Activated CD8-positive, alpha-beta T cell treated with anti-CD3 and anti-CD28 coated beads, Interleukin-2, amount 10 ng/mL, durations not matched to agents 7 days and 5 days (primary cell): ENCODE data around the gene FNBP1. TPM values are rescaled to one million over a fixed set of nuclear protein-coding genes. Genes with fewer than 3 reads are reported as not detected.
"Not testable (repeated sequence)": the region's sequence is repeated elsewhere in the genome, so short reads cannot be mapped to it uniquely, and the experiment has no call there.

ENCODE experiments used
- ATAC-seq: fragments of 150-1000 bp; cut with Tn5 transposase; one replicate; pipeline ENCODE4 v1.10.0; 2021; ENCODE audit warnings: moderate library complexity
- CTCF ChIA-PET: fragments of 350-600 bp; sonication (Branson Sonifier 250); formaldehyde crosslinking; loops from one replicate; lab custom pipeline; 2021; ENCODE audit warnings: antibody characterized with exemption; lab: Charles Lee
- POLR2A ChIA-PET: fragments of 350-600 bp; sonication (Branson Sonifier 250); formaldehyde crosslinking; loops from one replicate; lab custom pipeline; 2021; ENCODE audit warnings: antibody characterized with exemption; lab: Charles Lee
- DNase-seq: peaks from one replicate; pipeline ENCODE4 v3.0.0-alpha.2; 2020
- H3K27ac Mint-ChIP-seq: one replicate; pipeline ENCODE4 v1.8.0; 2021; ENCODE audit warnings: mild to moderate bottlenecking, mixed read lengths
- H3K27me3 Mint-ChIP-seq: one replicate; pipeline ENCODE4 v1.8.0; 2021; ENCODE audit warnings: low read depth, mixed read lengths
- H3K36me3 Mint-ChIP-seq: one replicate; pipeline ENCODE4 v1.8.0; 2021; ENCODE audit warnings: low read depth, mixed read lengths
- H3K4me1 Mint-ChIP-seq: one replicate; pipeline ENCODE4 v1.8.0; 2021; ENCODE audit warnings: low read depth, mixed read lengths
- H3K4me3 Mint-ChIP-seq: one replicate; pipeline ENCODE4 v1.8.0; 2021; ENCODE audit warnings: mild to moderate bottlenecking, mixed read lengths
- H3K9me3 Mint-ChIP-seq: one replicate; pipeline ENCODE4 v1.8.0; 2022; ENCODE audit warnings: mixed read lengths; ENCODE audit not compliant: insufficient read depth
- total RNA-seq, 2 experiments: library from RNA; stranded (reverse); gene quantifications; one replicate each; pipeline ENCODE4 v1.2.3, GENCODE V29; 2021

FNBP1 gene
- total RNA-seq, 2 experiments from 2014 or later = 173 to 176 TPM

DNA sequence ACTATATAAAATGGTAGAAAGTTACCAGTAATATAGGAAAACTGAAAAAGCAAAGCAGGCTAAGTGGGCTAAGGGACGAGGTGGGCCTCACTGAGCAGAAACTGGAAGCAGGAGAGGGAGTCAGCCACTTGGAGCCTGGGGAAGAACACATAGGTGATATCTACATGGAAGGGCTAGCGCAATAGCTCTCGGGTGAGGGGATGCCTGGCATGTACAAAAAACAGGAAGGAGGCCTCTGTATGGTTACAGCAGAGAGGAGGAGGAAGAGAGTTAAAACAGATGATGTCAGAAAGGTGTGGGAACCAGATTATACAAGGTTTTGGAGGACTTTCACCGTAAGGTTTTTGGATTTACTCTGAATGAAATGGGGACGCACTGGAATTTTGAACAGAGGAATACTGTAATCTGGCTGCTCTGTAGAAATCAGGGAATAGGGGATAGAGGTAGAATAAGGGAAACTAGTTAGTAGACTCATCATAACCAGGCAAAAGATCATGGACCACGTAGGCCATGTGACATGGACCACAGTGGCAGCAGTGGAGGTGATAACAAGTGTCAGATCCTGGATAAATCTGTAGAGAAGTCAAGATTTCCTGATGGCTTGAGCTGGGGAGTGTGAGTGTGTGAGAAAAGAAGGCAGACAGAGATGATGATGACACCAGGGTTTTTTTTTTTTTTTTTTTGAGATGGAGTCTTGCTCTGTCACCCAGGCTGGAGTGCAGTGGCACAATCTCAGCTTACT, 52.5 kb downstream of the FNBP1 start:
- Mint-ChIP-seq H3K9me3 (no peaks in the 10 kb centered on the region), H3K36me3 (peaks cover 53% of the 10 kb centered on the region), H3K4me3 (peak overlapping the region; percentile 2), H3K4me1 (peaks cover 62% of the 10 kb centered on the region), H3K27me3 (no peaks in the 10 kb centered on the region), H3K27ac (peak overlapping the region; percentile 82)
- peak; percentile 66 for ATAC-seq
- CTCF ChIA-PET = interaction anchor here (0.6 to 1.9 kb wide), 5 partner anchors 18 to 105 kb away, joined by 3 to 7 read pairs (median 3); no protein-coding TSS in a partner anchor
- POLR2A ChIA-PET = interaction anchor here (0.6 to 0.9 kb wide), 3 partner anchors 16 to 38 kb away, joined by 3 read pairs; no protein-coding TSS in a partner anchor
- no peak for DNase-seq

DNA sequence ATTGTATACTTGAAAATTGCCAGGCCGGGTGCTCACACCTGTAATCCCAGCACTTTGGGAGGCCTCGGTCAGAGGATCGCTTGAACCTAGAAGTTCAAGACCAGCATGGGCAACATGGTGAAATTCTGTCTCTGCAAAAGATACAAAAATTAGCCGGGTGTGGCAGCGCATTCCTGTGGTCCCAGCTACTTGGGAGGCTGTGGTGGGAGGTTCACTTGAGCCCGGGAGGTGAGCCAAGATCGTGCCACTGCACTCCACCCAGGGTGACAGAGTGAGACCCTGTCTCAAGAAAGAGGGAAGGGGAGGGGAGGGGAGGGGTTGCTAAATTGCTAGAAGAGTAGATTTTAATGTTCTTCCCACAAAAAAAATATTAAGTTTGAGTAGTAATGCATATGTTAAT, 53.2 kb downstream of the FNBP1 start:
- ATAC-seq (no peak), DNase-seq (no peak)
- Mint-ChIP-seq H3K36me3 (peaks cover 54% of the 10 kb centered on the region), H3K9me3 (no peaks in the 10 kb centered on the region), H3K27me3 (no peaks in the 10 kb centered on the region), H3K4me1 (peaks cover 62% of the 10 kb centered on the region), H3K4me3 (no peak overlapping the region), H3K27ac (peak overlapping the region; percentile 25)
- CTCF ChIA-PET = interaction anchor here (0.6 kb wide), 1 partner anchor 20 kb away, joined by 3 read pairs; no protein-coding TSS in a partner anchor
- POLR2A ChIA-PET = no interaction called here

DNA sequence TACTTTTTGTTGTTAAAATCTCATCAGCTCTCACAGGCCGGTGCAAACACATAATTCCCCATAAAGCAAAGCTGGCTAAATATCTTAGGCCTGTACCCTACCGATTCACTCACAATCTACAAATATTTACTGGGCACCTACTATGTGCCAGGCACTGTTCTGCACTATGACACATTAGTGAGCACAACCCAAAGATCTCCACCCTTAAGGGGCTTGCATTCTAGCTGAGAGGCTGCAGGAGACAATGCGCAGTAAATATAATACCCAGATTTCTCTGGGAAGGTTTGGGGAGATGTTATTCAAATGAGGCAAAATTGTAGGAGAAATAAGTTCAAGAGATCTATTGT, 53.7 kb downstream of the FNBP1 start:
- Mint-ChIP-seq H3K4me3 (no peak overlapping the region), H3K36me3 (peaks cover 56% of the 10 kb centered on the region), H3K27ac (peak overlapping the region; percentile 25), H3K4me1 (peaks cover 63% of the 10 kb centered on the region), H3K27me3 (no peaks in the 10 kb centered on the region), H3K9me3 (no peaks in the 10 kb centered on the region)
- no peak for ATAC-seq
- ChIA-PET CTCF (interaction anchor here (1.0 kb wide), 1 partner anchor 15 kb away, joined by 3 read pairs; no protein-coding TSS in a partner anchor), POLR2A (no interaction called here)
- no peak for DNase-seq

DNA sequence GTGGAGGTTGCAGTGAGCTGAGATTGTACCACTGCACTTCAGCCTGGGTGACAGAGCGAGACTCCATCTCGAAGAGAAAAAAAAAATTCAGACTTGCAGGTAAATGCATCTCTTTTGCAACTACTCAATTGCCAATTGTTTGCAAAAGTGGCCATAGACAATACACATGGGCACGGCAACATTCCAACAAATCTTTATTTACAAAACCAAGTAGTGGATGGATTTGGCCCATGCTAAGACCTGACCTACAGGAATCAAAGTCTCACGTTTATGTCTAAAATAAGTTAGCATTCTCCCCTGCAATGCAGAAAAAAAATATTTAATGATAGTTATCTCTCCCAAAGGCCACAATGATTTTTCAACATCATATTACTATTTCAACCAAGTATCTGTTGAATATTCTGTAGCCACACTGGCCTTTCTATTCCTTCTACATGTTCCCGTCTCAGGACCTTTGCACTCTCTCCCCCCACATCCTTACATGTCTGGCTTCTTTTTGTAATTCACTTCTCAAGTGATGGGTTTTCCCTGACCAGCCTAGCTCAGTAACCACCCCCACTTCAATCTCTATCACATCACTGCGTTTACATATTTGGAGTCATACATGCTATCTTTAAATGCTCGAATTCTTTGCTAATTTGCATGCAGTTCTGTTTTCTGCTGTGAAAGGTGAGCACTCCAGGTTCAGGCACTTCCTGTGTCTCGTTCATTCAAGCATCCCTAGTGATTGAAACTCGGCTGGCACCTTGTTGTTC, 54.2 kb downstream of the FNBP1 start:
- CTCF ChIA-PET = interaction anchor here (1.0 to 1.4 kb wide), 2 partner anchors 16 to 51 kb away, joined by 3 read pairs; no protein-coding TSS in a partner anchor
- DNase-seq = no peak
- Mint-ChIP-seq H3K4me1 (peaks cover 64% of the 10 kb centered on the region), H3K4me3 (no peak overlapping the region), H3K9me3 (no peaks in the 10 kb centered on the region), H3K27ac (peak overlapping the region; percentile 25), H3K27me3 (no peaks in the 10 kb centered on the region), H3K36me3 (peaks cover 55% of the 10 kb centered on the region)
- POLR2A ChIA-PET = interaction anchor here (0.7 to 1.2 kb wide), 2 partner anchors 38 to 42 kb away, joined by 3 read pairs; no protein-coding TSS in a partner anchor
- peak; percentile 27 for ATAC-seq

DNA sequence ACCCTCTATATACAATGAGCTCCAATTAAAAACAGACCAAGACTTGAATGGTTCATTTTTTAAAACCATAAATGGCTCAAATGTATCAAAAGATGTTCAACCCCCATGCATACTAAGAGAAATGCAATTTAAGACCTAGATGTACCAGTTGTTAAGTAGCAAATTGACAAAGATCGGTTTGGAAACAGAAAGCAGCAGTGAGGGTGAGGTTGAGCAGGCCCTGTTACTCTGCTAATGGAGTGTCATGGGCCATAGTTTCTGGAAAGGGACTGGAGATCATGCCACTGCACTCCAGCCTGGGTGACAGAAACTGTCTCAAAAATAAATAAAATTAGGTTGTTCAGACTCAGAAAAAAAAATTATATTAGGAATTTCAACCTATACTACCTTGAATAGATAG, 55.0 kb downstream of the FNBP1 start:
- ChIA-PET POLR2A (interaction anchor here (1.2 kb wide), 1 partner anchor 43 kb away, joined by 3 read pairs; no protein-coding TSS in a partner anchor), CTCF (interaction anchor here (1.4 kb wide), 1 partner anchor 52 kb away, joined by 3 read pairs; no protein-coding TSS in a partner anchor)
- H3K27me3 Mint-ChIP-seq = no peaks in the 10 kb centered on the region
- H3K36me3 Mint-ChIP-seq = peaks cover 57% of the 10 kb centered on the region
- no peak overlapping the region for H3K4me3 Mint-ChIP-seq
- DNase-seq = no peak
- H3K27ac Mint-ChIP-seq = peak overlapping the region; percentile 30
- H3K4me1 Mint-ChIP-seq = peaks cover 65% of the 10 kb centered on the region
- H3K9me3 Mint-ChIP-seq = no peaks in the 10 kb centered on the region
- no peak for ATAC-seq

- ChIA-PET CTCF (no interaction called here), POLR2A (interaction anchor here (0.7 kb wide), 1 partner anchor 164 kb away, joined by 4 read pairs; no protein-coding TSS in a partner anchor)
- Mint-ChIP-seq H3K36me3 (peaks cover 60% of the 10 kb centered on the region), H3K4me3 (no peak overlapping the region), H3K27ac (peak overlapping the region; percentile 62), H3K4me1 (peaks cover 64% of the 10 kb centered on the region), H3K9me3 (no peaks in the 10 kb centered on the region), H3K27me3 (no peaks in the 10 kb centered on the region)
- DNase-seq (no peak), ATAC-seq (no peak)
Observed at GRCh38 chr9:129987047-129987446, 55.9 kb downstream of the FNBP1 start.

GRCh38 chr9:129984589-129984988, 58.4 kb downstream of the FNBP1 start:
- ATAC-seq, H3K4me3 Mint-ChIP-seq, POLR2A ChIA-PET, DNase-seq, H3K27ac Mint-ChIP-seq, CTCF ChIA-PET, H3K9me3 Mint-ChIP-seq, H3K27me3 Mint-ChIP-seq: not testable (repeated sequence)
- peaks cover 49% of the 10 kb centered on the region for H3K4me1 Mint-ChIP-seq
- peaks cover 61% of the 10 kb centered on the region for H3K36me3 Mint-ChIP-seq

GRCh38 chr9:129983891-129984290, 59.1 kb downstream of the FNBP1 start:
- Mint-ChIP-seq H3K36me3 (peaks cover 60% of the 10 kb centered on the region), H3K4me1 (peaks cover 46% of the 10 kb centered on the region), H3K4me3 (no peak overlapping the region), H3K9me3 (no peaks in the 10 kb centered on the region), H3K27me3 (no peaks in the 10 kb centered on the region), H3K27ac (no peak overlapping the region)
- no peak for ATAC-seq
- POLR2A ChIA-PET = no interaction called here
- CTCF ChIA-PET = interaction anchor here (0.6 to 1.5 kb wide), 2 partner anchors 12 to 55 kb away, joined by 3 to 5 read pairs; no protein-coding TSS in a partner anchor
- no peak for DNase-seq

GRCh38 chr9:129981180-129981907, 61.6 kb downstream of the FNBP1 start:
- peak overlapping the region; percentile 4 for H3K27ac Mint-ChIP-seq
- peaks cover 36% of the 10 kb centered on the region for H3K4me1 Mint-ChIP-seq
- ATAC-seq (no peak), DNase-seq (no peak)
- ChIA-PET POLR2A (no interaction called here), CTCF (no interaction called here)
- peaks cover 66% of the 10 kb centered on the region for H3K36me3 Mint-ChIP-seq
- H3K4me3 Mint-ChIP-seq = no peak overlapping the region
- H3K27me3 Mint-ChIP-seq = no peaks in the 10 kb centered on the region
- H3K9me3 Mint-ChIP-seq = no peaks in the 10 kb centered on the region

DNA sequence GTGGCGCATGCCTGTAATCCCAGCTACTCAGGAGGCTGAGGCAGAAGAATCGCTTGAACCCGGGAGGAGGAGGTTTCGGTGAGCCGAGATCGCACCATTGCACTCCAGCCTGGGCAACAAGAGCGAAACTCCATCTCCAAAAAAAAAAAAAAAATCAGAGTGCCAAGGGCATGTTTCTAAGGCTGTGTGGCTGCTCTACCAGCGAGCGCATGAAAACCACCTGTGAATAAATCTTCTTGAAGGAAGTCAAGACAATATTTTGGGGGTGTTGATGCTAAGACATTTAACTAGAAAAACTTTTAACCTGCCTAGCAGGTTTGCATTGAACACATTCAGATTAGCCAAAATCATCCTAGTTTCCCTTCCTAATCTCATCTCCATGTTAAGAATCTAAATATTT, 62.8 kb downstream of the FNBP1 start:
- CTCF ChIA-PET, H3K9me3 Mint-ChIP-seq, POLR2A ChIA-PET, H3K27ac Mint-ChIP-seq, ATAC-seq, H3K27me3 Mint-ChIP-seq, H3K4me3 Mint-ChIP-seq, DNase-seq: not testable (repeated sequence)
- Mint-ChIP-seq H3K4me1 (peaks cover 30% of the 10 kb centered on the region), H3K36me3 (peaks cover 64% of the 10 kb centered on the region)

GRCh38 chr9:129979071-129979745, 63.8 kb downstream of the FNBP1 start:
- H3K27ac Mint-ChIP-seq = no peak overlapping the region
- CTCF ChIA-PET = interaction anchor here (1.1 kb wide), 1 partner anchor 241 kb away, joined by 6 read pairs; no protein-coding TSS in a partner anchor

More at GRCh38 chr9:129979071-129979745, 63.8 kb downstream of the FNBP1 start:
- Mint-ChIP-seq H3K9me3 (no peaks in the 10 kb centered on the region), H3K36me3 (peaks cover 60% of the 10 kb centered on the region), H3K27me3 (no peaks in the 10 kb centered on the region), H3K4me3 (no peak overlapping the region), H3K4me1 (peaks cover 23% of the 10 kb centered on the region)
- POLR2A ChIA-PET = no interaction called here
- DNase-seq = no peak
- no peak for ATAC-seq
